ENCODE results near the gene TGFA. TPM values are rescaled to one million over a fixed set of nuclear protein-coding genes. Genes with fewer than 3 reads are reported as not detected.

TGFA gene
- total and polyA plus RNA-seq, 4 donors: 1.1 to 2.9 (median 1.7) TPM

GRCh38 chr2:70490381-70490780 is 63.2 kb downstream of the TGFA start:
- Histone ChIP-seq H3K4me3 (ENCODE audit: low read depth in 1 of 3, low read length in 3 of 3) (no peak overlapping the region), H3K9ac (ENCODE audit: low read depth in 1 of 2, low read length in 2 of 2) (no peak overlapping the region), H3K4me1 (ENCODE audit: control insufficient read depth in 4 of 4, insufficient read depth in 4 of 4, low read length in 3 of 4) (no peaks in the 10 kb centered on the region), H3K36me3 (ENCODE audit: control insufficient read depth in 4 of 4, insufficient read depth in 3 of 4, low read depth in 1 of 4, low read length in 3 of 4) (no peaks in the 10 kb centered on the region), H3K9me3 (ENCODE audit: control insufficient read depth in 4 of 4, low read length in 3 of 4) (no peaks in the 10 kb centered on the region), H3K27me3 (ENCODE audit: control insufficient read depth in 4 of 4, insufficient read depth in 4 of 4, low read length in 3 of 4) (no peaks in the 10 kb centered on the region), H3K27ac (ENCODE audit: low read depth in 1 of 2, low read length in 2 of 2) (no peak overlapping the region)
- no peak for DNase-seq (ENCODE audit: low spot score)
- WGBS: 84% methylated on average over 5 of the region's 5 CpGs
- TF ChIP-seq JUND (IDR thresholded peaks at IDR 0.05) (no peak), RXRA (IDR thresholded peaks at IDR 0.05) (no peak), NR2F2 (IDR thresholded peaks at IDR 0.05) (no peak), EGR1 (IDR thresholded peaks at IDR 0.05; ENCODE audit: low read depth in 2 of 2) (no peak), HNF4A (conservative IDR thresholded peaks at IDR 0.05) (no peak), MAX (IDR thresholded peaks at IDR 0.05) (no peak), ATF3 (IDR thresholded peaks at IDR 0.05) (no peak), SP1 (IDR thresholded peaks at IDR 0.05) (no peak), RAD21 (IDR thresholded peaks at IDR 0.05) (no peak), REST (IDR thresholded peaks at IDR 0.05) (no peak), TAF1 (conservative IDR thresholded peaks at IDR 0.05) (no peak), GABPA (IDR thresholded peaks at IDR 0.05 in 1 of 2, conservative IDR thresholded peaks at IDR 0.05 in 1 of 2) (no peak), FOXA1 (IDR thresholded peaks at IDR 0.05) (no peak), YY1 (IDR thresholded peaks at IDR 0.05) (no peak), ZBTB33 (IDR thresholded peaks at IDR 0.05) (no peak), CTCF (IDR thresholded peaks at IDR 0.05; ENCODE audit: low read depth, low read length, missing input control) (no peak), FOXA2 (IDR thresholded peaks at IDR 0.05) (no peak), HNF4G (IDR thresholded peaks at IDR 0.05) (no peak)

All from liver (tissue), 9 donors.